ENCODE measurements around the gene NRN1. TPM values are rescaled to one million over a fixed set of nuclear protein-coding genes. Genes with fewer than 3 reads are reported as not detected.
"Not testable (repeated sequence)": the region's sequence is repeated elsewhere in the genome, so short reads cannot be mapped to it uniquely, and the experiment has no call there.

The NRN1 gene
- total RNA-seq, 4 donors from 2014 or later: 3.9 to 19.5 (median 12.0) TPM

GRCh38 chr6:5976811-5977210 lies 29.9 kb downstream of the NRN1 start:
- H3K4me3 ChIP-seq (ENCODE audit: low read depth, poor library complexity, severe bottlenecking): no peak overlapping the region
- TF ChIP-seq POLR2A (IDR thresholded peaks at IDR 0.05) (no peak), CTCF (IDR thresholded peaks at IDR 0.05) (no peak)
- DNase-seq (ENCODE audit: low spot score in 2 of 2): no peak
- intact Hi-C loops (cut with DNase I; ENCODE audit: low total_unique reads): no loop called here
- WGBS, 2 donors: 81 to 90% methylated on average over 3 of the region's 3 CpGs

- no peak overlapping the region for H3K4me3 ChIP-seq (ENCODE audit: low read depth, poor library complexity, severe bottlenecking)
- WGBS, 2 donors: 35 to 44% methylated on average over 11 of the region's 11 CpGs
- TF ChIP-seq POLR2A (IDR thresholded peaks at IDR 0.05) (no peak), CTCF (IDR thresholded peaks at IDR 0.05) (no peak)
- intact Hi-C loops (cut with DNase I; ENCODE audit: low total_unique reads): no loop called here
- DNase-seq (ENCODE audit: low spot score in 2 of 2): peak in 1 of 2 donors; percentile 88
Observed at GRCh38 chr6:5968817-5969734, 37.6 kb downstream of the NRN1 start.

- DNase-seq (ENCODE audit: low spot score in 2 of 2); intact Hi-C loops (cut with DNase I; ENCODE audit: low total_unique reads); H3K4me3 ChIP-seq (ENCODE audit: low read depth, poor library complexity, severe bottlenecking): not testable (repeated sequence)
- WGBS, 2 donors: 84 to 87% methylated on average over 3 of the region's 3 CpGs
Observed at GRCh38 chr6:5968036-5968435, 38.7 kb downstream of the NRN1 start.

GRCh38 chr6:5967594-5967993 lies 39.1 kb downstream of the NRN1 start:
- no peak for DNase-seq (ENCODE audit: low spot score in 2 of 2)
- TF ChIP-seq CTCF (IDR thresholded peaks at IDR 0.05): no peak
- TF ChIP-seq POLR2A (IDR thresholded peaks at IDR 0.05): no peak
- no peak overlapping the region for H3K4me3 ChIP-seq (ENCODE audit: low read depth, poor library complexity, severe bottlenecking)
- WGBS, 2 donors: 14 to 74% methylated on average over 1 of the region's 1 CpG
- intact Hi-C loops (cut with DNase I; ENCODE audit: low total_unique reads): no loop called here

GRCh38 chr6:5962794-5963193 lies 43.9 kb downstream of the NRN1 start:
- no peak for DNase-seq (ENCODE audit: low spot score in 2 of 2)
- H3K4me3 ChIP-seq (ENCODE audit: low read depth, poor library complexity, severe bottlenecking): no peak overlapping the region
- intact Hi-C loops (cut with DNase I; ENCODE audit: low total_unique reads): no loop called here
- TF ChIP-seq POLR2A (IDR thresholded peaks at IDR 0.05): no peak
- TF ChIP-seq CTCF (IDR thresholded peaks at IDR 0.05): no peak
- WGBS, 2 donors: 92 to 94% methylated on average over 2 of the region's 2 CpGs

- WGBS, 2 donors: 93 to 95% methylated on average over 2 of the region's 2 CpGs
- no peak for TF ChIP-seq CTCF (IDR thresholded peaks at IDR 0.05)
- TF ChIP-seq POLR2A (IDR thresholded peaks at IDR 0.05): no peak
- intact Hi-C loops (cut with DNase I; ENCODE audit: low total_unique reads): no loop called here
Observed at GRCh38 chr6:5961836-5962235, 44.9 kb downstream of the NRN1 start.

More at GRCh38 chr6:5961836-5962235, 44.9 kb downstream of the NRN1 start:
- H3K4me3 ChIP-seq (ENCODE audit: low read depth, poor library complexity, severe bottlenecking): no peak overlapping the region
- no peak for DNase-seq (ENCODE audit: low spot score in 2 of 2)

All from lower leg skin (tissue), 4 donors.